SK-N-SH treated with all-trans-retinoic acid at 6 μM for 48 hours (cell line): Measurements from ENCODE around the gene RAD51B.

Experiments used
- ATAC-seq: fragments of 200-7000 bp; cut with Tn5 transposase; 3 replicates; pipeline ENCODE4 v1.9.1; 2020; ENCODE audit warnings: mild to moderate bottlenecking, moderate library complexity
- ARNTL ChIP-seq: fragments of 450-650 bp; formaldehyde crosslinking; IDR thresholded peaks from 2 replicates; pipeline ENCODE4 v1.5.0; 2020; ENCODE audit warnings: low read depth, mild to moderate bottlenecking, moderate library complexity, borderline replicate concordance
- BACH2 ChIP-seq: fragments of 250-450 bp; sonication (Bioruptor Pico); IDR thresholded peaks from 2 replicates; pipeline ENCODE4 v1.9.0; 2021; ENCODE audit warnings: mild to moderate bottlenecking, borderline replicate concordance
- CSDC2 ChIP-seq: fragments of 250-450 bp; sonication (Bioruptor Pico); IDR thresholded peaks from 2 replicates; pipeline ENCODE4 v1.5.0; 2020; ENCODE audit warnings: mild to moderate bottlenecking, moderate library complexity
- ESRRG ChIP-seq: fragments of 250-450 bp; sonication (Bioruptor Pico); IDR thresholded peaks from 2 replicates; pipeline ENCODE4 v1.6.1; 2021; ENCODE audit warnings: mild to moderate bottlenecking
- GLIS3 ChIP-seq: fragments of 250-450 bp; sonication (Bioruptor Pico); IDR thresholded peaks from 2 replicates; pipeline ENCODE4 v1.5.0; 2020; ENCODE audit warnings: mild to moderate bottlenecking, moderate library complexity
- ISL1 ChIP-seq: fragments of 250-450 bp; sonication (Bioruptor Pico); IDR thresholded peaks from 2 replicates; pipeline ENCODE4 v2.1.2; 2022; ENCODE audit warnings: mild to moderate bottlenecking, moderate library complexity
- OSR1 ChIP-seq: fragments of 250-450 bp; sonication (Bioruptor Pico); IDR thresholded peaks from 2 replicates; pipeline ENCODE4 v1.8.0; 2022; ENCODE audit warnings: moderate library complexity, mild to moderate bottlenecking, inconsistent platforms
- PPARA ChIP-seq: fragments of 250-450 bp; sonication (Bioruptor Pico); IDR thresholded peaks from 2 replicates; pipeline ENCODE4 v1.5.0; 2020; ENCODE audit warnings: mild to moderate bottlenecking, borderline replicate concordance
- RARB ChIP-seq: fragments of 250-450 bp; sonication (Bioruptor Pico); IDR thresholded peaks from 2 replicates; pipeline ENCODE4 v1.8.0; 2021; ENCODE audit warnings: mild to moderate bottlenecking, moderate library complexity
- SNAI2 ChIP-seq: fragments of 250-450 bp; sonication (Bioruptor Pico); IDR thresholded peaks from 2 replicates; pipeline ENCODE4 v1.5.0; 2020; ENCODE audit warnings: mild to moderate bottlenecking, moderate library complexity
- TCF4 ChIP-seq: fragments of 250-450 bp; sonication (Bioruptor Pico); IDR thresholded peaks from 2 replicates; pipeline ENCODE4 v1.8.0; 2021; ENCODE audit warnings: mild to moderate bottlenecking, moderate library complexity, borderline replicate concordance
- TOX ChIP-seq: fragments of 250-450 bp; sonication (Bioruptor Pico); IDR thresholded peaks from 2 replicates; pipeline ENCODE4 v1.8.0; 2021; ENCODE audit warnings: mild to moderate bottlenecking, moderate library complexity, borderline replicate concordance
- ZC3H10 ChIP-seq: fragments of 250-450 bp; sonication (Bioruptor Pico); IDR thresholded peaks from 2 replicates; pipeline ENCODE4 v1.5.1; 2021; ENCODE audit warnings: mild to moderate bottlenecking, moderate library complexity
- ZFP3 ChIP-seq: fragments of 250-450 bp; sonication (Bioruptor Pico); IDR thresholded peaks from 2 replicates; pipeline ENCODE4 v1.5.0; 2020; ENCODE audit warnings: mild to moderate bottlenecking, moderate library complexity
- ZFP30 ChIP-seq: fragments of 450-650 bp; formaldehyde crosslinking; IDR thresholded peaks from 2 replicates; pipeline ENCODE4 v1.5.0; 2022; ENCODE audit warnings: mild to moderate bottlenecking, moderate library complexity
- ZNF565 ChIP-seq: fragments of 450-650 bp; formaldehyde crosslinking; conservative IDR thresholded peaks from 2 replicates; pipeline ENCODE4 v1.5.0; 2020; ENCODE audit warnings: low read depth, mild to moderate bottlenecking, moderate library complexity
- ZNF70 ChIP-seq: fragments of 450-650 bp; formaldehyde crosslinking; IDR thresholded peaks from 2 replicates; pipeline ENCODE4 v1.5.0; 2020; ENCODE audit warnings: mild to moderate bottlenecking, moderate library complexity
- TF ChIP-seq, protein P1 (sequence below): fragments of 250-450 bp; sonication (Bioruptor Pico); IDR thresholded peaks from 2 replicates; pipeline ENCODE4 v1.5.0; 2020; ENCODE audit warnings: mild to moderate bottlenecking, moderate library complexity
- TF ChIP-seq, protein P2 (sequence below): fragments of 250-450 bp; sonication (Bioruptor Pico); IDR thresholded peaks from 2 replicates; pipeline ENCODE4 v1.8.0; 2020; ENCODE audit warnings: mild to moderate bottlenecking, moderate library complexity, borderline replicate concordance
- TF ChIP-seq, protein P3 (sequence below): fragments of 250-450 bp; sonication (Bioruptor Pico); IDR thresholded peaks from 2 replicates; pipeline ENCODE4 v1.8.0; 2021; ENCODE audit warnings: low read depth, mild to moderate bottlenecking, moderate library complexity, borderline replicate concordance
- TF ChIP-seq, protein P4 (sequence below): fragments of 250-450 bp; sonication (Bioruptor Pico); IDR thresholded peaks from 2 replicates; pipeline ENCODE4 v1.5.1; 2020; ENCODE audit warnings: low read depth, mild to moderate bottlenecking, moderate library complexity
- TF ChIP-seq, protein P5 (sequence below): fragments of 250-450 bp; sonication (Bioruptor Pico); IDR thresholded peaks from 2 replicates; pipeline ENCODE4 v1.5.1; 2021; ENCODE audit warnings: mild to moderate bottlenecking, moderate library complexity

RAD51B gene

DNA sequence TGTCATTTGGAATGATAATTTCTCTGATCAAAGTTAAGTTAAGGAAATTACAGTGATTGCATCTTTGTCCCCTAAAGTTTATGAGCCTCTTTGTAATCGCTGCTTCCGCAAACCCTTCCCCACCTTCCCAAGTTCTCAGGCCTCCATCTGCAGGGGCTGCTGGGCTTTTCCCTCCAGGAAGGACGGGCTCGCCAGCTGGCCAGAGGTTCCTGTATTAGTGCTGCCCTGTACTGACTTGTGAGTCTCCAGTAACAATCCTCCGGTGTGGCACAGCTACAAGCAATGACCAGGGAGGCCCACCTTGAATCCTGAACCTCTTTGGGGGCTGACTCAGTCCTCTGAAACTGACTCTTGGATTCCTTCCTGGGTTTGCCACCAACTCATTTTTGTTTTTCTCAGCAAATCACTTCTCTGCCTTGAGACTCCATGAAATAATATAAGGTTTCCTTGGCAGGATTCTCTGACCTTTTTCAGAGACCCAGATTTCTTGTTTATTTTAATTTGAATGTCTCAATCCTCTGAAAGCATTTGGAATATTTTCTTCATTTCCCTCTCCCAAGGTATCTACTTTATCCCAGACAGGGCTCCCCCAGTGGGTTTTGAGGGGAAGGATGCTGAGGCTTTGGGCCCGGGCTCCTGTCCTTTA lies 574.7 kb downstream of the RAD51B start:
- TF ChIP-seq, protein P1, sequence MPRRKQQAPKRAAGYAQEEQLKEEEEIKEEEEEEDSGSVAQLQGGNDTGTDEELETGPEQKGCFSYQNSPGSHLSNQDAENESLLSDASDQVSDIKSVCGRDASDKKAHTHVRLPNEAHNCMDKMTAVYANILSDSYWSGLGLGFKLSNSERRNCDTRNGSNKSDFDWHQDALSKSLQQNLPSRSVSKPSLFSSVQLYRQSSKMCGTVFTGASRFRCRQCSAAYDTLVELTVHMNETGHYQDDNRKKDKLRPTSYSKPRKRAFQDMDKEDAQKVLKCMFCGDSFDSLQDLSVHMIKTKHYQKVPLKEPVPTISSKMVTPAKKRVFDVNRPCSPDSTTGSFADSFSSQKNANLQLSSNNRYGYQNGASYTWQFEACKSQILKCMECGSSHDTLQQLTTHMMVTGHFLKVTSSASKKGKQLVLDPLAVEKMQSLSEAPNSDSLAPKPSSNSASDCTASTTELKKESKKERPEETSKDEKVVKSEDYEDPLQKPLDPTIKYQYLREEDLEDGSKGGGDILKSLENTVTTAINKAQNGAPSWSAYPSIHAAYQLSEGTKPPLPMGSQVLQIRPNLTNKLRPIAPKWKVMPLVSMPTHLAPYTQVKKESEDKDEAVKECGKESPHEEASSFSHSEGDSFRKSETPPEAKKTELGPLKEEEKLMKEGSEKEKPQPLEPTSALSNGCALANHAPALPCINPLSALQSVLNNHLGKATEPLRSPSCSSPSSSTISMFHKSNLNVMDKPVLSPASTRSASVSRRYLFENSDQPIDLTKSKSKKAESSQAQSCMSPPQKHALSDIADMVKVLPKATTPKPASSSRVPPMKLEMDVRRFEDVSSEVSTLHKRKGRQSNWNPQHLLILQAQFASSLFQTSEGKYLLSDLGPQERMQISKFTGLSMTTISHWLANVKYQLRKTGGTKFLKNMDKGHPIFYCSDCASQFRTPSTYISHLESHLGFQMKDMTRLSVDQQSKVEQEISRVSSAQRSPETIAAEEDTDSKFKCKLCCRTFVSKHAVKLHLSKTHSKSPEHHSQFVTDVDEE (CRISPR knock-in tag) = no peak
- TF ChIP-seq ISL1 (no peak), ZNF565 (no peak), ZC3H10 (CRISPR knock-in tag) (no peak), ARNTL (no peak), BACH2 (CRISPR knock-in tag) (no peak), RARB (CRISPR knock-in tag) (no peak), ZNF70 (CRISPR knock-in tag) (no peak)
- TF ChIP-seq, all 23 proteins: peak for 0

DNA sequence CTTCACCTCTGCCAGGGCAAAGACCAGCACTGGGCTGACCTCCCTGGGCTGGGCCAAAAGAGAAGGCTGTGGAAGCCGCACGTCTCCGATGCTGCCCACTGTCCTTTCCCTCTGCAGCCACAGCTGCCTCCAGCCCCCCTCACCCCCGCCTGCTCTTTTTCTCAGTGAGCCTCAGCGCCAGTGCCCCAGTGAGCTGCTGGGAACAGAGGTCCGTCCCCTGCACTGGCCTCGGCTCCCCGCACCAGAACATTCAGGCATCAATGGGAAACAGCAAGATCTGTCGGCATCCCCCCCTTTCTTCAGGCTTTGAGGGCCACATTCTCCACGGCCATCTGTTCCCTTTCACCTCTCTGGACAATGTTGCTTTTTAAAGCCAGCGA lies 575.2 kb downstream of the RAD51B start:
- no peak for ATAC-seq
- no peak for TF ChIP-seq OSR1 (CRISPR knock-in tag)
- no peak for TF ChIP-seq RARB (CRISPR knock-in tag)
- no peak for TF ChIP-seq ESRRG (CRISPR knock-in tag)
- TF ChIP-seq, protein P1 (CRISPR knock-in tag) = no peak
- no peak for TF ChIP-seq CSDC2 (CRISPR knock-in tag)
- no peak for TF ChIP-seq TOX
- no peak for TF ChIP-seq GLIS3 (CRISPR knock-in tag)
- TF ChIP-seq ZNF70 (CRISPR knock-in tag) = no peak
- no peak for TF ChIP-seq TCF4
- TF ChIP-seq PPARA (CRISPR knock-in tag) = no peak
- TF ChIP-seq SNAI2 = no peak
- no peak for TF ChIP-seq ISL1
- TF ChIP-seq, protein P2, sequence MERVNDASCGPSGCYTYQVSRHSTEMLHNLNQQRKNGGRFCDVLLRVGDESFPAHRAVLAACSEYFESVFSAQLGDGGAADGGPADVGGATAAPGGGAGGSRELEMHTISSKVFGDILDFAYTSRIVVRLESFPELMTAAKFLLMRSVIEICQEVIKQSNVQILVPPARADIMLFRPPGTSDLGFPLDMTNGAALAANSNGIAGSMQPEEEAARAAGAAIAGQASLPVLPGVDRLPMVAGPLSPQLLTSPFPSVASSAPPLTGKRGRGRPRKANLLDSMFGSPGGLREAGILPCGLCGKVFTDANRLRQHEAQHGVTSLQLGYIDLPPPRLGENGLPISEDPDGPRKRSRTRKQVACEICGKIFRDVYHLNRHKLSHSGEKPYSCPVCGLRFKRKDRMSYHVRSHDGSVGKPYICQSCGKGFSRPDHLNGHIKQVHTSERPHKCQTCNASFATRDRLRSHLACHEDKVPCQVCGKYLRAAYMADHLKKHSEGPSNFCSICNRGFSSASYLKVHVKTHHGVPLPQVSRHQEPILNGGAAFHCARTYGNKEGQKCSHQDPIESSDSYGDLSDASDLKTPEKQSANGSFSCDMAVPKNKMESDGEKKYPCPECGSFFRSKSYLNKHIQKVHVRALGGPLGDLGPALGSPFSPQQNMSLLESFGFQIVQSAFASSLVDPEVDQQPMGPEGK (CRISPR knock-in tag) = no peak
- no peak for TF ChIP-seq ZC3H10 (CRISPR knock-in tag)
- TF ChIP-seq, protein P3, sequence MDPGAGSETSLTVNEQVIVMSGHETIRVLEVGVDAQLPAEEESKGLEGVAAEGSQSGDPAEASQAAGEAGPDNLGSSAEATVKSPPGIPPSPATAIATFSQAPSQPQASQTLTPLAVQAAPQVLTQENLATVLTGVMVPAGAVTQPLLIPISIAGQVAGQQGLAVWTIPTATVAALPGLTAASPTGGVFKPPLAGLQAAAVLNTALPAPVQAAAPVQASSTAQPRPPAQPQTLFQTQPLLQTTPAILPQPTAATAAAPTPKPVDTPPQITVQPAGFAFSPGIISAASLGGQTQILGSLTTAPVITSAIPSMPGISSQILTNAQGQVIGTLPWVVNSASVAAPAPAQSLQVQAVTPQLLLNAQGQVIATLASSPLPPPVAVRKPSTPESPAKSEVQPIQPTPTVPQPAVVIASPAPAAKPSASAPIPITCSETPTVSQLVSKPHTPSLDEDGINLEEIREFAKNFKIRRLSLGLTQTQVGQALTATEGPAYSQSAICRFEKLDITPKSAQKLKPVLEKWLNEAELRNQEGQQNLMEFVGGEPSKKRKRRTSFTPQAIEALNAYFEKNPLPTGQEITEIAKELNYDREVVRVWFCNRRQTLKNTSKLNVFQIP = no peak
- TF ChIP-seq, protein P4, sequence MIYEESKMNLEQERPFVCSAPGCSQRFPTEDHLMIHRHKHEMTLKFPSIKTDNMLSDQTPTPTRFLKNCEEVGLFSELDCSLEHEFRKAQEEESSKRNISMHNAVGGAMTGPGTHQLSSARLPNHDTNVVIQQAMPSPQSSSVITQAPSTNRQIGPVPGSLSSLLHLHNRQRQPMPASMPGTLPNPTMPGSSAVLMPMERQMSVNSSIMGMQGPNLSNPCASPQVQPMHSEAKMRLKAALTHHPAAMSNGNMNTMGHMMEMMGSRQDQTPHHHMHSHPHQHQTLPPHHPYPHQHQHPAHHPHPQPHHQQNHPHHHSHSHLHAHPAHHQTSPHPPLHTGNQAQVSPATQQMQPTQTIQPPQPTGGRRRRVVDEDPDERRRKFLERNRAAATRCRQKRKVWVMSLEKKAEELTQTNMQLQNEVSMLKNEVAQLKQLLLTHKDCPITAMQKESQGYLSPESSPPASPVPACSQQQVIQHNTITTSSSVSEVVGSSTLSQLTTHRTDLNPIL = no peak
- no peak for TF ChIP-seq ZFP30 (CRISPR knock-in tag)
- no peak for TF ChIP-seq ZNF565
- no peak for TF ChIP-seq ZFP3
- TF ChIP-seq, protein P5, sequence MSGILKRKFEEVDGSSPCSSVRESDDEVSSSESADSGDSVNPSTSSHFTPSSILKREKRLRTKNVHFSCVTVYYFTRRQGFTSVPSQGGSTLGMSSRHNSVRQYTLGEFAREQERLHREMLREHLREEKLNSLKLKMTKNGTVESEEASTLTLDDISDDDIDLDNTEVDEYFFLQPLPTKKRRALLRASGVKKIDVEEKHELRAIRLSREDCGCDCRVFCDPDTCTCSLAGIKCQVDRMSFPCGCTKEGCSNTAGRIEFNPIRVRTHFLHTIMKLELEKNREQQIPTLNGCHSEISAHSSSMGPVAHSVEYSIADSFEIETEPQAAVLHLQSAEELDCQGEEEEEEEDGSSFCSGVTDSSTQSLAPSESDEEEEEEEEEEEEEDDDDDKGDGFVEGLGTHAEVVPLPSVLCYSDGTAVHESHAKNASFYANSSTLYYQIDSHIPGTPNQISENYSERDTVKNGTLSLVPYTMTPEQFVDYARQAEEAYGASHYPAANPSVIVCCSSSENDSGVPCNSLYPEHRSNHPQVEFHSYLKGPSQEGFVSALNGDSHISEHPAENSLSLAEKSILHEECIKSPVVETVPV = no peak

More for the DNA sequence above, 574.7 kb downstream of the RAD51B start:
- ATAC-seq = no peak
